IMR-90 (cell line): ENCODE results near the gene PRSS38. TPM values are rescaled to one million over a fixed set of nuclear protein-coding genes. Genes with fewer than 3 reads are reported as not detected.

Source experiments
- CTCF ChIP-seq: conservative IDR thresholded peaks from 2 replicates; pipeline ENCODE4 v1.5.1; 2012; ENCODE audit warnings: mild to moderate bottlenecking, low read depth, low read length, improper control_type of control experiment
- ELK1 ChIP-seq: fragments of 150-350 bp; IDR thresholded peaks from 2 replicates; pipeline ENCODE4 v1.6.1; 2016; ENCODE audit warnings: low read depth, mild to moderate bottlenecking, low read length, moderate library complexity, borderline replicate concordance
- polyA plus RNA-seq, 3 experiments: library from polyadenylated mRNA; depleted of rRNA; stranded (reverse); fragments of >200 nt; gene quantifications; 2 replicates each; pipeline ENCODE4 v1.2.3, GENCODE V29; 2012; ENCODE audit warnings: low replicate concordance in 1 of 3
- total RNA-seq: library from RNA; depleted of rRNA; stranded (reverse); fragments of >200 nt; gene quantifications from 2 replicates; pipeline ENCODE4 v1.2.3, GENCODE V29; 2012

PRSS38 gene
- total and polyA plus RNA-seq, 2 of the 4 experiments (the other 2 are of a cell fraction) = not detected

DNA sequence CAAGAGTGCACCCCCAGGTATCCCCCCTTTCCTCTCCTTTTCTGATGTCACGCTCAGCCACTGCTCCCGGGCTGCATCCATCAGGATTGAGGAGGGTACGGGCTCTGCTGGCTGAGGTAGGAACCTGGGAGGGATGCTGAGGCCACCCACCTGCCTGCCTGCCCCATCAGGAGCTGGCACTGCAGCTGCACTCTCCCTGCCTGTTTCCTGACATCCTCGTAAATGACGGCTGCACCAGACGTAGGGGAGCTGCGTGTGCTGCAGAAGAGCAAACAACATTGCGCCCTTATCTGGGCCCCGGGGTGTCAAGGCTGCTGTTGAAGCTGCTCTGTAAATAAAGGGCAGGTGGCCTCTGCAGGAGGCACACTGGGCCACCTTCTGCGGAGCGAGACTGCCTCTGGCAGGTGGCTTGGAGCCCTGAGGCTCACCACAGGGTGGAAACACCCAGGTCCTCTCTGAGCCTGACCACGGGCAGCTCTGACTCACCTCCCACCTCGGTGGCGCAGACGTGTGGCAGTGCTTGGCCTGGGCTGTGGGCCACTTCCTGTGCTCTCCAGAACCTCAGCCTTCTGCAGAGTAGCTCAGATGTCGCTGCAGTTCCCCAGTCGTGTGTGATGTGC lies 49.4 kb upstream of the PRSS38 start (continued):
- TF ChIP-seq ELK1 (no peak), CTCF (no peak)
